PC-3 (cell line): ENCODE results near the gene MARCHF3. TPM values are rescaled to one million over a fixed set of nuclear protein-coding genes. Genes with fewer than 3 reads are reported as not detected.

Experiments used
- ATAC-seq: fragments of 200-7000 bp; cut with Tn5 transposase; 2 replicates; pipeline ENCODE4 v1.9.1; 2020; ENCODE audit warnings: mild to moderate bottlenecking, moderate library complexity
- BruUV-seq: library from RNA; stranded (reverse); fragments of 400-500 nt; replicated peaks from 2 replicates; lab custom pipeline; 2021; lab: Mats Ljungman, UMichigan
- CTCF ChIA-PET: fragments of 300-600 bp; sonication (Branson Sonifier 250); formaldehyde crosslinking; loops from one replicate; lab custom pipeline; 2022; ENCODE audit warnings: antibody characterized with exemption; lab: Charles Lee
- POLR2A ChIA-PET: fragments of 300-600 bp; sonication (Branson Sonifier 250); formaldehyde crosslinking; loops from one replicate; lab custom pipeline; 2022; ENCODE audit warnings: antibody characterized with exemption; ENCODE audit not compliant: unreplicated experiment; lab: Charles Lee
- DNase-seq: peaks from one replicate; pipeline ENCODE4 v3.0.0-alpha.2; 2015
- H2AFZ ChIP-seq: fragments of 300-600 bp; sonication (generic); 2 replicates; pipeline ENCODE4 v1.6.0; 2016; ENCODE audit warnings: antibody characterized with exemption, low read length
- H3F3A ChIP-seq: fragments of 300-600 bp; sonication (generic); one replicate; pipeline ENCODE4 v1.6.0; 2017; ENCODE audit warnings: antibody characterized with exemption, low read length, control low read depth, mild to moderate bottlenecking; ENCODE audit not compliant: unreplicated experiment
- H3K27ac ChIP-seq: fragments of 300-600 bp; sonication (generic); 2 replicates; pipeline ENCODE4 v1.5.1; 2016; ENCODE audit warnings: mild to moderate bottlenecking, low read length
- H3K27me3 ChIP-seq: fragments of 300-600 bp; sonication (generic); 2 replicates; pipeline ENCODE4 v1.6.1; 2016; ENCODE audit warnings: low read length, mixed read lengths
- H3K36me3 ChIP-seq: fragments of 300-600 bp; sonication (generic); 2 replicates; pipeline ENCODE4 v1.6.1; 2016; ENCODE audit warnings: low read depth, mixed run types, low read length, mixed read lengths
- H3K4me1 ChIP-seq: fragments of 300-600 bp; sonication (generic); 2 replicates; pipeline ENCODE4 v1.5.1; 2016; ENCODE audit warnings: low read length; ENCODE audit not compliant: insufficient read depth
- H3K4me2 ChIP-seq: fragments of 300-600 bp; sonication (generic); 2 replicates; pipeline ENCODE4 v1.6.0; 2016; ENCODE audit warnings: low read length
- H3K4me3 ChIP-seq: fragments of 300-600 bp; sonication (generic); 2 replicates; pipeline ENCODE4 v1.5.1; 2016; ENCODE audit warnings: mild to moderate bottlenecking, low read length, mixed read lengths
- H3K79me2 ChIP-seq: fragments of 300-600 bp; sonication (generic); 2 replicates; pipeline ENCODE4 v1.6.1; 2017; ENCODE audit warnings: low read length, mixed read lengths
- H3K9ac ChIP-seq: fragments of 300-600 bp; sonication (generic); 2 replicates; pipeline ENCODE4 v1.6.0; 2016; ENCODE audit warnings: mild to moderate bottlenecking, low read length
- H3K9me2 ChIP-seq: fragments of 300-600 bp; sonication (generic); replicated peaks from 2 replicates; pipeline ENCODE4 v1.6.1; 2016; ENCODE audit warnings: mixed run types, low read length, mixed read lengths
- H3K9me3 ChIP-seq: fragments of 300-600 bp; sonication (generic); 2 replicates; pipeline ENCODE4 v1.6.1; 2016; ENCODE audit warnings: low read length, mixed read lengths
- H4K20me1 ChIP-seq: fragments of 300-600 bp; sonication (generic); 2 replicates; pipeline ENCODE4 v1.6.1; 2016; ENCODE audit warnings: low read length, mixed read lengths
- EZH2 ChIP-seq: fragments of 300-600 bp; sonication (generic); IDR thresholded peaks from one replicate; pipeline ENCODE4 v1.6.1; 2017; ENCODE audit warnings: antibody characterized with exemption, mild to moderate bottlenecking, low read length; ENCODE audit not compliant: unreplicated experiment
- EZH2phosphoT487 ChIP-seq: fragments of 300-600 bp; sonication (generic); IDR thresholded peaks from 2 replicates; pipeline ENCODE4 v1.6.1; 2018; ENCODE audit warnings: mild to moderate bottlenecking, antibody characterized with exemption, low read length, borderline replicate concordance
- intact Hi-C: fragments of 100-400 bp; cut with micrococcal nuclease; formaldehyde crosslinking; loops from 2 replicates; pipeline ENCODE4 v1.9.0; 2023
- total RNA-seq: library from RNA; depleted of rRNA; stranded (reverse); fragments of >200 nt; gene quantifications from 2 replicates; pipeline ENCODE4 v1.2.3, GENCODE V29; 2014
- TF ChIP-seq, protein P1 (sequence below): fragments of 300-600 bp; sonication (generic); conservative IDR thresholded peaks from 2 replicates; pipeline ENCODE4 v1.5.1; 2017; ENCODE audit warnings: antibody characterized with exemption, low read depth, mild to moderate bottlenecking, low read length

MARCHF3 gene
- total RNA-seq, 1 experiment from 2014 or later: 2.5 TPM

DNA sequence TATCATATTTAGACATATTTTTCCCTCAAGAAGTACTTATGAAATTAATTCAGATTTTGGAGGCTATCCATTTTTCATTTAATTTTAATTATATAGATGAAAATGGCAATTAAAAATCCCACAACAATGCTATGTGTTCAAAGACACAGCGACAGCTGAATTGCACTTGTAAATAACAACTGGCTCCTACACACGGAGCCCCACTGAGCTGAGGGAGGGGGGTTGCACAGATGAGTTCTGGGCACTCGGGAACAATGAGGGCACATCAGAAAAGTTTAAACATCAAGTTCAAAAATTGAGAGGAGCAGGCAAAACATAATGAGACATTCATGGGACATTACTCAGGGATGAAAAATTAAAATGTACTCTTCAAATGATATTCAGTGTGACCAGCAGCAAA, 104.9 kb downstream of the MARCHF3 start:
- no peak overlapping the region for H3K27ac ChIP-seq
- intact Hi-C loops: no loop called here
- H3K9me2 ChIP-seq: no peaks in the 10 kb centered on the region
- H3K27me3 ChIP-seq: no peaks in the 10 kb centered on the region
- TF ChIP-seq, protein P1, sequence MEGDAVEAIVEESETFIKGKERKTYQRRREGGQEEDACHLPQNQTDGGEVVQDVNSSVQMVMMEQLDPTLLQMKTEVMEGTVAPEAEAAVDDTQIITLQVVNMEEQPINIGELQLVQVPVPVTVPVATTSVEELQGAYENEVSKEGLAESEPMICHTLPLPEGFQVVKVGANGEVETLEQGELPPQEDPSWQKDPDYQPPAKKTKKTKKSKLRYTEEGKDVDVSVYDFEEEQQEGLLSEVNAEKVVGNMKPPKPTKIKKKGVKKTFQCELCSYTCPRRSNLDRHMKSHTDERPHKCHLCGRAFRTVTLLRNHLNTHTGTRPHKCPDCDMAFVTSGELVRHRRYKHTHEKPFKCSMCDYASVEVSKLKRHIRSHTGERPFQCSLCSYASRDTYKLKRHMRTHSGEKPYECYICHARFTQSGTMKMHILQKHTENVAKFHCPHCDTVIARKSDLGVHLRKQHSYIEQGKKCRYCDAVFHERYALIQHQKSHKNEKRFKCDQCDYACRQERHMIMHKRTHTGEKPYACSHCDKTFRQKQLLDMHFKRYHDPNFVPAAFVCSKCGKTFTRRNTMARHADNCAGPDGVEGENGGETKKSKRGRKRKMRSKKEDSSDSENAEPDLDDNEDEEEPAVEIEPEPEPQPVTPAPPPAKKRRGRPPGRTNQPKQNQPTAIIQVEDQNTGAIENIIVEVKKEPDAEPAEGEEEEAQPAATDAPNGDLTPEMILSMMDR: no peak
- ChIA-PET CTCF (no interaction called here), POLR2A (no interaction called here)
- no peaks in the 10 kb centered on the region for H4K20me1 ChIP-seq
- no peaks in the 10 kb centered on the region for H3F3A ChIP-seq
- no peak for DNase-seq
- H3K4me1 ChIP-seq: no peaks in the 10 kb centered on the region
- no peak for ATAC-seq
- H3K9me3 ChIP-seq: no peaks in the 10 kb centered on the region
- BruUV-seq: no TSS peak
- no peaks in the 10 kb centered on the region for H3K36me3 ChIP-seq
- no peak overlapping the region for H3K4me2 ChIP-seq
- no peak overlapping the region for H2AFZ ChIP-seq
- H3K9ac ChIP-seq: no peak overlapping the region
- no peaks in the 10 kb centered on the region for H3K79me2 ChIP-seq
- no peak overlapping the region for H3K4me3 ChIP-seq

DNA sequence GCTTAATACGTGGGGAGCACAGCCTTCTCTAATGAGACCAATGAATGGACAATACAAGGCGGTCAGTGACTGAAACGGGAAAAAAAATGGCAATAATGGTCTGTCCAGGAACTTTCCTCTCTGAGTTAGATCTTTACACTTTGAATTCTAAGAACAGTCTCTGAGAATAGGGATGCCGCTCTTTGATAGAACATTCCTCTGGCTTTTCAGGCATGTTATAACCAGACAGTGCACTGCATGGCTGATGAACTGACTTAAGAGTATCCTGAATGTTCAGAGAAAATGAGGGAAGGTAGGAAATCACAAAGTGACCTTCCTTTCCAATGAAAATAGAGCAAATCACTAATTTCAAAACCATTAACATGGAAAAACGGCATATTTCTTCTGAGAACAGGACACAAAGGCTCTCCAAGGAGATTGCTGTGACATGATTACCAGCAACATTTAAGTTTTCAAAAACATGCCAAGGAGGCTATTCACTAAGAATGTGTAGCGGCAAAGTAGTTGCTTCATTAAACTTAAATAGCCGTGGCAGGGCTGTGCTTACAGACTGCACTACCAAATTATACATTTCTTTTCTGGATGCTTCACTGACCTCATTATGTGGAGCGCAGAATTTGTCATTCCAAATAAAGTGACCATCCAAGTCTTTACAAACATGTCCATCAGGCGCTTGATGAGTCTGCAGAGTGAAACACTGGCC, 105.9 kb downstream of the MARCHF3 start:
- TF ChIP-seq, protein P1: no peak
- no peak for TF ChIP-seq EZH2
- TF ChIP-seq EZH2phosphoT487: no peak
- intact Hi-C loops: no loop called here
- ATAC-seq (no peak), DNase-seq (no peak)
- no peaks in the 10 kb centered on the region for H3F3A ChIP-seq
- H3K27ac ChIP-seq: no peak overlapping the region
- H4K20me1 ChIP-seq: no peaks in the 10 kb centered on the region
- H3K4me2 ChIP-seq: no peak overlapping the region
- H3K9me2 ChIP-seq: no peaks in the 10 kb centered on the region
- ChIA-PET POLR2A (no interaction called here), CTCF (no interaction called here)
- no peaks in the 10 kb centered on the region for H3K36me3 ChIP-seq
- BruUV-seq: no TSS peak
- H3K4me3 ChIP-seq: no peak overlapping the region
- H3K9me3 ChIP-seq: no peaks in the 10 kb centered on the region
- no peaks in the 10 kb centered on the region for H3K79me2 ChIP-seq
- H2AFZ ChIP-seq: no peak overlapping the region
- H3K9ac ChIP-seq: no peak overlapping the region
- H3K4me1 ChIP-seq: peaks cover 1% of the 10 kb centered on the region; the same call in 1 of the 2 replicates
- H3K27me3 ChIP-seq: no peaks in the 10 kb centered on the region

DNA sequence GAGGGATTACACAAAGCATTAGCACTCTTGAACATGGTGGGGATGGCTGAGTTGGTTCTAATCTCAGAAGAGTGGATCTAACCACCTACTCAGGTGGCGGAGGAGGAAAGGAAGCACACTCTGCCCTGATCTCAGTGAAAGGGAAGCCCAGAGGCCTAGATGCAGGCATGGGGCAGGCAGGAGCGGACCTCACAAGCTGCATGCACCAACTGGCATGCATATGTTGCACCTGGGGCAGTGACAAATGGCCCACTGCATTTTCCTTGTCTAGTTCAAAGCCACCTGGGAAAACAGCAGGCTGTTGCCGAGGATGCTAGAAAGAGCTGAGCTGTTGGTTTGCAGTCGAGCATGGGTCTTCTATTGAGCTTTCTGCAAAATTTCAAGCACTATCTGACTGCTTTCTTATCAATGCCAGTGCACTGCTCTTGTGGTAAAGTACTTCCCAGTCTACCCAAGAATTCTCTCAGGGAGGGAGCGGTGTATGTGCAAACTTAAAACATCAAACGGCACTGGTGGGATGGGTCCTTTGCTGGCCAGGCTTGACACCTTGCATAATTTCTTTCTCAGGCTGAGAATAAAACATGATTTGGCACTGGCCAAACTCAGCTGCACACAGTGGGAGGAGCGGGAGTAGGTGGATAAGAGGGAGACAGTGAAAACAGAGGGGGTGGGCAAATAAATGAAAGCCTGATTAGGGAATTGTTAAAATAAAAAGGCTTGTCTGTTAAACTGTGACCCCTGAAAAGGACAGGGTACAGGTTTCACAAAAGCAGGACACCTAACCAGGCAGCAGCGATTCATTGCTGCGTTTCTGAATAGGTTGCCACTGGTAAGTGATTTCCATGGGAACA, 108.9 kb downstream of the MARCHF3 start:
- H3F3A ChIP-seq: peaks cover 7% of the 10 kb centered on the region
- DNase-seq (no peak), ATAC-seq (no peak)
- H3K36me3 ChIP-seq: no peaks in the 10 kb centered on the region
- H3K9me2 ChIP-seq: no peaks in the 10 kb centered on the region
- H4K20me1 ChIP-seq: no peaks in the 10 kb centered on the region
- no peak overlapping the region for H2AFZ ChIP-seq
- no peaks in the 10 kb centered on the region for H3K9me3 ChIP-seq
- ChIA-PET POLR2A (no interaction called here), CTCF (no interaction called here)
- no peak overlapping the region for H3K9ac ChIP-seq
- H3K4me1 ChIP-seq: peaks cover 26% of the 10 kb centered on the region
- no peak overlapping the region for H3K27ac ChIP-seq
- TF ChIP-seq EZH2 (no peak), EZH2phosphoT487 (no peak)
- TF ChIP-seq, protein P1: no peak
- H3K4me3 ChIP-seq: no peak overlapping the region
- no peak overlapping the region for H3K4me2 ChIP-seq
- H3K27me3 ChIP-seq: no peaks in the 10 kb centered on the region
- intact Hi-C loops: no loop called here
- no TSS peak for BruUV-seq
- no peaks in the 10 kb centered on the region for H3K79me2 ChIP-seq
